Measurements from ENCODE around the gene RPH3AL. TPM values are rescaled to one million over a fixed set of nuclear protein-coding genes. Genes with fewer than 3 reads are reported as not detected.

The RPH3AL gene
- total and polyA plus RNA-seq, 2 of the 8 experiments (the other 6 are each of a cell fraction or from before 2014, with no cell fraction given) = 5.6 to 5.8 TPM

GRCh38 chr17:360092-360750, 7.6 kb upstream of the RPH3AL start:
- Histone ChIP-seq H3K79me2 (ENCODE audit: control insufficient read depth in 1 of 2, insufficient read depth in 2 of 2, low read length in 2 of 2) (no peaks in the 10 kb centered on the region), H2BK15ac (ENCODE audit: low read length) (no peak overlapping the region), H4K20me1 (replicated peaks in 1 of 2; ENCODE audit: control insufficient read depth in 1 of 2, insufficient read depth in 2 of 2, low read length in 2 of 2) (no peaks in the 10 kb centered on the region), H2BK5ac (ENCODE audit: low read depth, low read length) (no peak overlapping the region), H3K4ac (replicated peaks; ENCODE audit: insufficient read length, low read depth, low read length) (no peak overlapping the region), H3K18ac (ENCODE audit: extremely low read depth, low read length) (no peak overlapping the region), H2AK5ac (ENCODE audit: low read depth, low read length) (no peak overlapping the region), H3K23ac (ENCODE audit: insufficient read length) (no peak overlapping the region), H3K56ac (replicated peaks; ENCODE audit: insufficient read length, low read depth, low read length) (no peak overlapping the region), H3K14ac (ENCODE audit: insufficient read length) (no peak overlapping the region), H3K4me2 (ENCODE audit: insufficient read depth in 1 of 2, low read depth in 2 of 2, low read length in 2 of 2) (no peak overlapping the region), H3K36me3 (ENCODE audit: control insufficient read depth in 2 of 4, insufficient read depth in 4 of 4, low read length in 3 of 4) (no peaks in the 10 kb centered on the region), H3K9ac (replicated peaks in 1 of 4; ENCODE audit: extremely low read depth in 1 of 4, low read depth in 3 of 4, low read length in 3 of 4) (no peak overlapping the region), H3K4me1 (replicated peaks in 1 of 4; ENCODE audit: control insufficient read depth in 3 of 4, insufficient read depth in 4 of 4, low read length in 3 of 4) (no peaks in the 10 kb centered on the region), H3K27ac (ENCODE audit: low read depth, low read length) (no peak overlapping the region), H3K23me2 (ENCODE audit: low read depth, low read length) (no peaks in the 10 kb centered on the region), H3K27me3 (replicated peaks in 1 of 4; ENCODE audit: control insufficient read depth in 3 of 4, extremely low read depth in 1 of 4, insufficient read depth in 3 of 4, low read length in 3 of 4) (no peaks in the 10 kb centered on the region), H2BK20ac (ENCODE audit: low read length) (no peak overlapping the region), H3K4me3 (ENCODE audit: extremely low read depth in 1 of 4, insufficient read depth in 2 of 4, low read depth in 3 of 4, low read length in 4 of 4) (no peak overlapping the region), H4K91ac (replicated peaks; ENCODE audit: insufficient read length, low read length) (no peak overlapping the region), H2AFZ (ENCODE audit: low read length) (no peak overlapping the region), H4K5ac (ENCODE audit: insufficient read length, low read depth, low read length) (no peak overlapping the region), H2BK120ac (replicated peaks; ENCODE audit: low read depth, low read length) (no peak overlapping the region), H2BK12ac (ENCODE audit: low read depth, low read length) (no peak overlapping the region), H3K9me3 (ENCODE audit: insufficient read depth in 2 of 2, low read depth in 1 of 2, low read length in 1 of 2) (peaks cover 2 to 17% of the 10 kb centered on the region in 2 experiments; a peak in 2 of 4 replicates), H3K79me1 (ENCODE audit: low read depth, low read length) (no peaks in the 10 kb centered on the region), H4K8ac (ENCODE audit: extremely low read depth, insufficient read depth, low read length) (no peak overlapping the region)
- DNase-seq (ENCODE audit: low read depth in 1 of 2, low spot score in 2 of 2) (no peak), FAIRE-seq (no peak)
- WGBS, 2 experiments (ENCODE audit: extremely low coverage in 1 of 2, insufficient coverage in 1 of 2, insufficient read length in 1 of 2, insufficient replicate concordance in 2 of 2, low coverage in 1 of 2, low lambda C conversion rate in 2 of 2, missing lambda C conversion rate in 1 of 2) = 83% methylated on average over 21 of the region's 23 CpGs; no CpG with 5 or more reads in 1 of the 2 experiments
- ChIA-PET POLR2A (ENCODE audit: partially characterized antibody) (no interaction called here), CTCF (ENCODE audit: partially characterized antibody) (no interaction called here)
- TF ChIP-seq SAP30 (IDR thresholded peaks at IDR 0.05; ENCODE audit: insufficient read depth, insufficient replicate concordance, low read length) (no peak), MAFK (IDR thresholded peaks at IDR 0.05; ENCODE audit: low read depth, low read length) (no peak), POLR2AphosphoS5 (IDR thresholded peaks at IDR 0.05; ENCODE audit: low read depth, low read length) (no peak), SRF (IDR thresholded peaks at IDR 0.05; ENCODE audit: low read depth, low read length) (no peak), CEBPB (IDR thresholded peaks at IDR 0.05; ENCODE audit: low read depth, low read length) (no peak), SIRT6 (IDR thresholded peaks at IDR 0.05; ENCODE audit: low read length) (no peak), HDAC2 (IDR thresholded peaks at IDR 0.05; ENCODE audit: borderline replicate concordance in 1 of 2, low read depth in 2 of 2, low read length in 2 of 2) (no peak), JUN (IDR thresholded peaks at IDR 0.05; ENCODE audit: low read depth, low read length) (no peak), KDM4A (IDR thresholded peaks at IDR 0.05; ENCODE audit: low read depth, low read length, severe bottlenecking) (no peak), POU5F1 (IDR thresholded peaks at IDR 0.05; ENCODE audit: low read depth, low read length) (no peak), SP2 (IDR thresholded peaks at IDR 0.05; ENCODE audit: low read length) (no peak), POLR2A (IDR thresholded peaks at IDR 0.05; ENCODE audit: control extremely low read depth in 1 of 2, low read depth in 2 of 2, low read length in 2 of 2) (no peak), BACH1 (IDR thresholded peaks at IDR 0.05; ENCODE audit: low read length) (no peak)
- TF ChIP-seq, protein P1, sequence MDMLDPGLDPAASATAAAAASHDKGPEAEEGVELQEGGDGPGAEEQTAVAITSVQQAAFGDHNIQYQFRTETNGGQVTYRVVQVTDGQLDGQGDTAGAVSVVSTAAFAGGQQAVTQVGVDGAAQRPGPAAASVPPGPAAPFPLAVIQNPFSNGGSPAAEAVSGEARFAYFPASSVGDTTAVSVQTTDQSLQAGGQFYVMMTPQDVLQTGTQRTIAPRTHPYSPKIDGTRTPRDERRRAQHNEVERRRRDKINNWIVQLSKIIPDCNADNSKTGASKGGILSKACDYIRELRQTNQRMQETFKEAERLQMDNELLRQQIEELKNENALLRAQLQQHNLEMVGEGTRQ (IDR thresholded peaks at IDR 0.05; ENCODE audit: low read length) = no peak

All from H1 (cell line).